Measurements from ENCODE around the gene PTPRU. TPM values are rescaled to one million over a fixed set of nuclear protein-coding genes. Genes with fewer than 3 reads are reported as not detected.

Gene PTPRU
- total RNA-seq, 1 donor = 9.4 TPM

GRCh38 chr1:29272147-29272907 lies 36.0 kb downstream of the PTPRU start:
- H4K20me1 ChIP-seq (ENCODE audit: insufficient read depth, low read length) = no peaks in the 10 kb centered on the region
- no peak overlapping the region for H3K4me3 ChIP-seq (ENCODE audit: insufficient read depth, low read length)
- H3K4me1 ChIP-seq (ENCODE audit: insufficient read depth, low read length) = peaks cover 12% of the 10 kb centered on the region
- peak overlapping the region; percentile 65 for H3K4me2 ChIP-seq (ENCODE audit: insufficient read depth, low read length)
- H2AFZ ChIP-seq (ENCODE audit: low read length) = no peak overlapping the region
- H3K9me3 ChIP-seq (ENCODE audit: low read depth, low read length) = no peaks in the 10 kb centered on the region
- no peak overlapping the region for H3K27ac ChIP-seq (ENCODE audit: low read depth, low read length)
- DNase-seq (ENCODE audit: insufficient read length, low spot score, missing footprints) = no peak
- no peaks in the 10 kb centered on the region for H3K79me2 ChIP-seq (ENCODE audit: insufficient read depth, low read length)
- no peaks in the 10 kb centered on the region for H3K36me3 ChIP-seq (ENCODE audit: insufficient read depth, low read length)
- no peak for TF ChIP-seq CTCF (IDR thresholded peaks at IDR 0.05; ENCODE audit: extremely low read depth, low read depth, low read length)
- no peaks in the 10 kb centered on the region for H3K27me3 ChIP-seq (ENCODE audit: insufficient read depth, low read length)

- Histone ChIP-seq H3K4me1 (ENCODE audit: insufficient read depth, low read length) (peaks cover 16% of the 10 kb centered on the region), H3K79me2 (ENCODE audit: insufficient read depth, low read length) (no peaks in the 10 kb centered on the region), H3K27ac (ENCODE audit: low read depth, low read length) (no peak overlapping the region), H4K20me1 (ENCODE audit: insufficient read depth, low read length) (no peaks in the 10 kb centered on the region), H3K36me3 (ENCODE audit: insufficient read depth, low read length) (no peaks in the 10 kb centered on the region), H3K4me3 (ENCODE audit: insufficient read depth, low read length) (no peak overlapping the region), H2AFZ (ENCODE audit: low read length) (no peak overlapping the region), H3K9me3 (ENCODE audit: low read depth, low read length) (no peaks in the 10 kb centered on the region), H3K4me2 (ENCODE audit: insufficient read depth, low read length) (no peak overlapping the region), H3K27me3 (ENCODE audit: insufficient read depth, low read length) (no peaks in the 10 kb centered on the region)
- DNase-seq (ENCODE audit: insufficient read length, low spot score, missing footprints) = no peak
- no peak for TF ChIP-seq CTCF (IDR thresholded peaks at IDR 0.05; ENCODE audit: extremely low read depth, low read depth, low read length)
Observed at GRCh38 chr1:29275435-29275834, 39.1 kb downstream of the PTPRU start.

GRCh38 chr1:29278124-29278523 lies 41.8 kb downstream of the PTPRU start:
- Histone ChIP-seq H3K36me3 (ENCODE audit: insufficient read depth, low read length) (no peaks in the 10 kb centered on the region), H3K79me2 (ENCODE audit: insufficient read depth, low read length) (no peaks in the 10 kb centered on the region), H4K20me1 (ENCODE audit: insufficient read depth, low read length) (no peaks in the 10 kb centered on the region), H3K4me2 (ENCODE audit: insufficient read depth, low read length) (no peak overlapping the region), H3K27ac (ENCODE audit: low read depth, low read length) (no peak overlapping the region), H2AFZ (ENCODE audit: low read length) (no peak overlapping the region), H3K9me3 (ENCODE audit: low read depth, low read length) (no peaks in the 10 kb centered on the region), H3K4me1 (ENCODE audit: insufficient read depth, low read length) (peaks cover 12% of the 10 kb centered on the region), H3K27me3 (ENCODE audit: insufficient read depth, low read length) (no peaks in the 10 kb centered on the region), H3K4me3 (ENCODE audit: insufficient read depth, low read length) (no peak overlapping the region)
- TF ChIP-seq CTCF (IDR thresholded peaks at IDR 0.05; ENCODE audit: extremely low read depth, low read depth, low read length) = no peak
- no peak for DNase-seq (ENCODE audit: insufficient read length, low spot score, missing footprints)

- Histone ChIP-seq H3K4me1 (ENCODE audit: insufficient read depth, low read length) (peaks cover 12% of the 10 kb centered on the region), H3K27ac (ENCODE audit: low read depth, low read length) (no peak overlapping the region), H4K20me1 (ENCODE audit: insufficient read depth, low read length) (no peaks in the 10 kb centered on the region), H3K4me2 (ENCODE audit: insufficient read depth, low read length) (no peak overlapping the region), H2AFZ (ENCODE audit: low read length) (no peak overlapping the region), H3K79me2 (ENCODE audit: insufficient read depth, low read length) (no peaks in the 10 kb centered on the region), H3K9me3 (ENCODE audit: low read depth, low read length) (no peaks in the 10 kb centered on the region), H3K36me3 (ENCODE audit: insufficient read depth, low read length) (no peaks in the 10 kb centered on the region), H3K4me3 (ENCODE audit: insufficient read depth, low read length) (no peak overlapping the region), H3K27me3 (ENCODE audit: insufficient read depth, low read length) (no peaks in the 10 kb centered on the region)
- no peak for DNase-seq (ENCODE audit: insufficient read length, low spot score, missing footprints)
- TF ChIP-seq CTCF (IDR thresholded peaks at IDR 0.05; ENCODE audit: extremely low read depth, low read depth, low read length) = no peak
Observed at GRCh38 chr1:29279406-29279805, 43.1 kb downstream of the PTPRU start.

Measured in osteoblast (primary cell).